HUDEP-2 (cell line): Measurements from ENCODE around the gene LGALS3BP.

Source experiments
- DNase-seq, 76 experiments: peaks; one replicate each; lab custom pipeline; 2025; ENCODE audit not compliant: unreplicated experiment in 76 of 76; lab: John Stamatoyannopoulos, UW

Gene LGALS3BP

GRCh38 chr17:78921437-78921971 is 58.2 kb downstream of the LGALS3BP start:
- DNase-seq, result no peak
